Frontal cortex (tissue), 4 donors: ENCODE results near the gene NPY. TPM values are rescaled to one million over a fixed set of nuclear protein-coding genes. Genes with fewer than 3 reads are reported as not detected.

ENCODE experiments used
- DNase-seq, 2 donors: peaks; one replicate each; pipeline ENCODE4 v3.0.0; 2012; ENCODE audit warnings: low spot score in 2 of 2
- FAIRE-seq: peaks from 2 replicates; lab custom pipeline; 2012; peaks lifted over from hg19 to GRCh38; lab: Jason Lieb, UNC
- total RNA-seq: library from RNA; depleted of rRNA; stranded (reverse); fragments of >200 nt; gene quantifications from one replicate; pipeline ENCODE4 v1.2.3, GENCODE V29; 2014
- donor health status: control.
- donor health status: control.
- donor health status: control.

NPY gene
- total RNA-seq, 1 donor from 2014 or later, result 41.2 TPM

GRCh38 chr7:24307326-24307725 lies 23.3 kb downstream of the NPY start:
- DNase-seq, result no peak
- no peak for FAIRE-seq

DNA sequence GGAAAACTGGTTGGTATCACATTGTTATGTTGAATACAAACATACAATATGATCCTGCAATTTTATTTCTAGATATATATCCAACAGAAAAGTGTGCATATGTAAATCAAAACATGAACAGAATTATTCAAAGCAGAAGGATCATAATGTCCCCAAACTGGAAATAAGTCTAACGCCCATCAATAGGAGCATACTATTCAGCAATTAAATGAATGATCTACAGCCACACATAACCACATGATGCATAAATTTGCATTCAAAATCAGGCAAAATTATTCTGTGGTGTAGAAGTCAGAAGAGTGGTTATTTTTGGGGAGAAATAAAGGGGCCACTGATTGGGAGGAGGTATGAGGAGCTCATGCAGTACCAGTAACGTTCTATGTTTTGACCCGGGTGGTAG lies 28.6 kb downstream of the NPY start:
- DNase-seq (no peak), FAIRE-seq (no peak)

GRCh38 chr7:24313777-24314176 lies 29.8 kb downstream of the NPY start:
- FAIRE-seq, result no peak

GRCh38 chr7:24316340-24316739 lies 32.4 kb downstream of the NPY start:
- DNase-seq, result no peak
- FAIRE-seq, result no peak

More at GRCh38 chr7:24313777-24314176, 29.8 kb downstream of the NPY start:
- no peak for DNase-seq

GRCh38 chr7:24318326-24318725 lies 34.3 kb downstream of the NPY start:
- no peak for DNase-seq
- no peak for FAIRE-seq

GRCh38 chr7:24319209-24319608 lies 35.2 kb downstream of the NPY start:
- FAIRE-seq, result no peak

DNA sequence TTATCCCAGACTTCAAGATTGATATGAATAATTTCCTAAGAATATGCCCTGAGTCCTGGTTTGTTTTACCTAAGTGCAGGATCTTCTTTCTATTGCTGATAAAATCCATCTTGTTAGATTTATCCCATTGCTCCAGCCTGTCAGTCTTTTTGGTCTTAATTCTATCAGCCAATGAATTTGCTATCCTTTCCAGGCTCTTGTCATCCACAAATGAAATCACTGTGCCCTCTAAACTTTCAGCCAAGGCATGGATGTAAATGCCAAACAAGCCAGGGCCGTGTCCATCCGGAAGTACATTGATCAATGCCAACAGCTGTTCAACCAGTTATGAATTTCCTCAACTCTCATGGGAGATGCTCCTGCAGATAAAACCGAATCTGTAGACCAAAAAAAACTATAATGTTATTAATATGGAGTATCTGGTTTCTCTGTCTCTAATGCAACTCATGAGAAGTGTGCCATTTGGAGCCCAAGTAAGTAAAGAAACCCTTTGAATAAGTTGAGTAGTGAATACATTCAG lies 40.0 kb downstream of the NPY start:
- no peak for DNase-seq
- FAIRE-seq, result no peak

More at GRCh38 chr7:24319209-24319608, 35.2 kb downstream of the NPY start:
- DNase-seq, result no peak

DNA sequence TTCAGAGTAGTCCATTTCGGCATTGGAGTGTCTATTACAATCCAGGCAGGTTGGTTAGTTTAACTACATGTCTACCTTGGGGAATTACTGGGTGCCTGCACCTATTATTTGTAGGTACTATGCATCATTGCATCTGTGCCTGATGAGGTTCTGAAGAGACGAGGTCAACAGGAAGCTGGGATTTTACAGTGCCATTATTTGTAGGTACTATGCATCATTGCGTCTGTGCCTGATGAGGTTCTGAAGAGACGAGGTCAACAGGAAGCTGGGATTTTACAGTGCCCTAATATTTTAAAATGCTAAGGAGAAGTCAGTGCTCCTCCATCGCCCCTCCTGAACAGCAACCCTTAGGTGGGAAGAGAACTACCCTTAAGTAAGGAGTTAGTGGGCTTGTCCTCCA lies 41.7 kb downstream of the NPY start:
- no peak for DNase-seq
- no peak for FAIRE-seq

- no peak for DNase-seq
- FAIRE-seq, result no peak
These were observed 44.1 kb downstream of the NPY start for GRCh38 chr7:24328050-24328449.

DNA sequence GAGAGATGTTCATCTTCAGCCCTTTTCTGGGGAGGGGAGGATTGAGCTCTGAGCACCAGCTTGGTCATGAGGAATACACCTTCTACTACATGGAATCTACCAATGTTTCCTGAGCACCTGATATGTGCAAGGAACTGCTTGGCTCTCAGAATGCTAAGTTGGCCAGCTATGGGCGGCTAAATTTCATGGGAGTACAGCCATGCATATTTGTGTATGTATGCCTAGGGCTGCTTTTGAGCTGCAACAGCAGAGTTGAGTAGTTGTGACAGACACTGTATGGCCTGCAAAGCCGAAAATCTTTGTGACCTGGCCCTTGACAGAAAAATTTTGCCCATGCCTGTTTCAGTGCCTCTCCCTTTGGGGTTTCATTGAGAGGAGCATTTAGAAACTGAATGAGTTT lies 44.9 kb downstream of the NPY start:
- no peak for DNase-seq

DNA sequence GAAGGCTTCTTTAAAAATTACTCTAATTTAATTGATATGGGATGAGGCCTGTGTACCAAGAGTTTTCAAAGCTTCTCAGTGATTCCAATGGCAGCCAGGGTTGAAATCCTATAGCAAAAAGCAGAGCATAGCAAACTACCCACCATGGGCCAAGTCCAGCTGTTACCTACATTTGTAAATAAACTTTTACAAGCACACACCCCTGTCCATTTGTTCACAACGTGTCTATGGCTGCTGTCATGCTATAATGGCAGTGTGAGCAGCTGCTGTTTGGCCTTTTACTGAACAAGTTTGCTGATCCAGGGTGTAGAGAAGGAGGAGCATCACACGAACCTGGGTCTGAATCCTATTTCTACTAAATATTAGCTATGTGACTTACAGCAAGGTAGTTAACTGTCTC lies 50.0 kb downstream of the NPY start:
- no peak for FAIRE-seq
- no peak for DNase-seq

More for the DNA sequence above, 44.9 kb downstream of the NPY start:
- FAIRE-seq, result no peak

GRCh38 chr7:24334627-24335026 lies 50.6 kb downstream of the NPY start:
- no peak for FAIRE-seq
- DNase-seq, result no peak

DNA sequence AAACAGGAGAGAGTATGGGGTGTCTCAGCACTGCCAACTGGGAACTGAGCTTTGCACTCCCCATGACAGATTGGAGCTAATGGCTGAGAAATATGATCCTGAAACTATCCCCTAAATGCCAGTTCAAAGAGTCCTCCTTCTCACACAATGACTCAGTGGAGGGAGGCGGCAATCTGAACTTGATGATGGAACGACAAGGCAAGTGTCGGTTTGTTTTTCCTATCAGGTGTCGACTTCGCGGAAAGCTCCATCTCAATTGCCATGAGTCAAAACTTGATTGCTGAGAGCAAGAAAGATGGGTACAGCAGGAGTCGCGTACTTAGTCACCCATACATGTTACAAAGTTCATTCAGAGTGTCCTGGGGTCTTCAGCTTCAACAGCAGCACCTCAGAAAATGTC lies 52.5 kb downstream of the NPY start:
- DNase-seq (no peak), FAIRE-seq (no peak)

DNA sequence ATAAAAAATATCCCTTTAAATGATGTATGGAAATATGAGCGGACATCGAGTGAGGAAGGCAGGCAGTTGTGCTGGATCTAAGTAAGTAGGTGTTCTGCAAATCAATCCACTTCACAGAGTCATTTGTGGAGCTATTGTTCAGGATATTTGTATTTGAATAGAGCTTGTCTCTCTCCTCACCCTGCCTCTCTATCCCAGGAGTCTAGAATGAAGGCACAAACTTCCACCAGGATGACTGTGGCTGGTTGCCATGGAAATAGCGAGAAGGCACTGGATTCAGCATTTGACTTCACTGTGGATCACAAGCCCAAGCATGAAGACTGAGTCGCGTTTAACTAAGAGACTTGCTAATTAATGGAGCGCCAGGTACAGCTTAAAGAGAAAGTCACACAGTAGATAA lies 53.2 kb downstream of the NPY start:
- FAIRE-seq, result no peak

GRCh38 chr7:24339575-24339974 lies 55.6 kb downstream of the NPY start:
- FAIRE-seq (no peak), DNase-seq (no peak)

More for the DNA sequence above, 53.2 kb downstream of the NPY start:
- DNase-seq, result no peak

DNA sequence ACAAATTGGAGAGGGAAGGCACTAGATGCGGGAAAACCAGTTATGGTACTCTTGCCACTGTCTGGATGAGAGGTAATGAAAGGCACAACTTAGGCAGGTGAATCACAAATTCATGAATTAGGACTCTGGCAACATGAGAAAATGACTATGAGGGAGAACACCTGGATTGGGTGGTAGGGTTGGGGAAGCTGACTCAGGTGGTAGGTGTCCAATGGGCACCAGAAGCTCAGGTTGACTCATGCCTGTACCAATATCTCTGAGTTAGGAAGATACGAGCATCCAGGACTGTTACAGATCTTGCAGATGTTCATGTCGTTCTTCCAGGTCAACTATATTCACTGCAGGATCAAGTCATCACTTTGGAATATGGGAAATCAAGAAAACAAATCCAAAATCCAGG lies 56.7 kb downstream of the NPY start:
- DNase-seq (no peak), FAIRE-seq (no peak)
